Lung (tissue), 12 donors: ENCODE measurements around the gene TRIM39. TPM values are rescaled to one million over a fixed set of nuclear protein-coding genes. Genes with fewer than 3 reads are reported as not detected.
"Not testable (repeated sequence)": the region's sequence is repeated elsewhere in the genome, so short reads cannot be mapped to it uniquely, and the experiment has no call there.

Source experiments
- ATAC-seq: fragments of 200-7000 bp; cut with Tn5 transposase; one replicate; pipeline ENCODE4 v1.9.1; 2020; ENCODE audit warnings: moderate number of reproducible peaks; ENCODE audit not compliant: insufficient read depth, low FRiP score
- DNase-seq, 3 donors: peaks; one replicate each; pipeline ENCODE4 v3.0.0-alpha.2; 2013 to 2017
- H3K27ac ChIP-seq, 2 donors: one replicate each; pipeline ENCODE4 v1.5.1; 2013; ENCODE audit warnings: mild to moderate bottlenecking in 2 of 2, moderate library complexity in 2 of 2, control low read depth in 1 of 2, inconsistent platforms in 1 of 2, low read depth in 1 of 2, low read length in 1 of 2
- H3K27me3 ChIP-seq, 3 donors: one replicate each; pipeline ENCODE4 v1.5.1; 2013; ENCODE audit warnings: low read length in 2 of 3; ENCODE audit not compliant: control insufficient read depth in 3 of 3, insufficient read depth in 3 of 3
- H3K36me3 ChIP-seq, 4 donors: one replicate each; pipeline ENCODE4 v1.5.1; 2013; ENCODE audit warnings: low read length in 4 of 4, mild to moderate bottlenecking in 1 of 4, moderate library complexity in 1 of 4; ENCODE audit not compliant: control insufficient read depth in 4 of 4, insufficient read depth in 4 of 4
- H3K4me1 ChIP-seq, 5 donors: one replicate each; pipeline ENCODE4 v1.5.1; 2013; ENCODE audit warnings: low read length in 5 of 5, mild to moderate bottlenecking in 2 of 5, moderate library complexity in 1 of 5; ENCODE audit not compliant: control insufficient read depth in 5 of 5, insufficient read depth in 5 of 5
- H3K4me3 ChIP-seq: one replicate; pipeline ENCODE4 v1.5.1; 2013; ENCODE audit warnings: mild to moderate bottlenecking, control low read depth, moderate library complexity
- H3K9ac ChIP-seq, 2 donors: one replicate each; pipeline ENCODE4 v1.5.1; 2013; ENCODE audit warnings: low read length in 2 of 2, control low read depth in 1 of 2; ENCODE audit not compliant: insufficient read depth in 1 of 2
- H3K9me3 ChIP-seq, 4 donors: one replicate each; pipeline ENCODE4 v1.5.1; 2013; ENCODE audit warnings: low read length in 3 of 4, mild to moderate bottlenecking in 1 of 4, moderate library complexity in 1 of 4; ENCODE audit not compliant: control insufficient read depth in 4 of 4, insufficient read depth in 3 of 4
- WGBS, 2 donors: extraction: QIAGEN DNeasy Blood & Tissue Kit; methylation state at CpG; one replicate each; pipeline ENCODE4 v1.1.7; 2013; 5-methylcytosine and 5-hydroxymethylcytosine counted together
- polyA plus RNA-seq, 2 donors: library from polyadenylated mRNA; stranded (reverse); fragments of 200-250 nt; gene quantifications; one replicate each; pipeline ENCODE4 v1.2.1, GENCODE V29; 2013
- total RNA-seq, 2 donors: library from RNA; depleted of rRNA in 1 of 2; stranded (reverse); fragments of >200 nt in 1 of 2; gene quantifications; one replicate each; pipeline ENCODE4 v1.2.1, GENCODE V29; 2014 to 2021
- TF ChIP-seq, protein P1 (sequence below): IDR thresholded peaks from 2 replicates; pipeline ENCODE4 v1.5.1; 2012; ENCODE audit warnings: mild to moderate bottlenecking; ENCODE audit errors: control extremely low read depth, extremely low read depth
- donor health status: control.
- donor health status: control.
- donor health status: Bipolar disorder and iron deficiency.
- donor health status: healthy.
- donor health status: DM: yes; HTN: yes; CAD: no.

Gene TRIM39
- total and polyA plus RNA-seq, 4 donors = 9.4 to 14.2 (median 11.3) TPM

DNA sequence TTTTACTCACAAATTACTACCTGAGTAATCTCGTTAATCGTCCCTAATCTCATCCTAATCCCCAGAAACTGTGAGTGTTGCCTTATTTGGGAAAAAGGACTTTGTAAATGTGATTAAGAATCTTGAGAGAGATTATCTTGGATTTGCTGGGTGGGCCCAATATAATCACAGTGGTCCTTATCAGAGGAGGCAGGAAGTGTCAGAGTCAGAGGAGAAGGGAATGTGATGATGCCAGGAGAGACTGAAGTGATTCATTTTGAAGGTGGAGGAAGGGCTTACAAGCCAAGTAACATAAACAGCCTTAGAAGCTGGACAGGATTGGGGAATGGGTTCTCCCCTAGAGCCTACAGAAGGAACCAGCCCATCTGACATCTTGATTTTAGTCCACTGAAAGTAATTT lies 34.9 kb downstream of the TRIM39 start:
- Histone ChIP-seq H3K4me3 (no peak overlapping the region), H3K36me3 (no peaks in the 10 kb centered on the region), H3K4me1 (peaks cover 0 to 4% (median 0%) of the 10 kb centered on the region in 5 donors), H3K9ac (no peak overlapping the region), H3K9me3 (peaks cover 0 to 4% (median 1%) of the 10 kb centered on the region in 4 donors), H3K27me3 (peaks cover 0 to 52% (median 51%) of the 10 kb centered on the region in 3 donors), H3K27ac (no peak overlapping the region)
- TF ChIP-seq, protein P1, sequence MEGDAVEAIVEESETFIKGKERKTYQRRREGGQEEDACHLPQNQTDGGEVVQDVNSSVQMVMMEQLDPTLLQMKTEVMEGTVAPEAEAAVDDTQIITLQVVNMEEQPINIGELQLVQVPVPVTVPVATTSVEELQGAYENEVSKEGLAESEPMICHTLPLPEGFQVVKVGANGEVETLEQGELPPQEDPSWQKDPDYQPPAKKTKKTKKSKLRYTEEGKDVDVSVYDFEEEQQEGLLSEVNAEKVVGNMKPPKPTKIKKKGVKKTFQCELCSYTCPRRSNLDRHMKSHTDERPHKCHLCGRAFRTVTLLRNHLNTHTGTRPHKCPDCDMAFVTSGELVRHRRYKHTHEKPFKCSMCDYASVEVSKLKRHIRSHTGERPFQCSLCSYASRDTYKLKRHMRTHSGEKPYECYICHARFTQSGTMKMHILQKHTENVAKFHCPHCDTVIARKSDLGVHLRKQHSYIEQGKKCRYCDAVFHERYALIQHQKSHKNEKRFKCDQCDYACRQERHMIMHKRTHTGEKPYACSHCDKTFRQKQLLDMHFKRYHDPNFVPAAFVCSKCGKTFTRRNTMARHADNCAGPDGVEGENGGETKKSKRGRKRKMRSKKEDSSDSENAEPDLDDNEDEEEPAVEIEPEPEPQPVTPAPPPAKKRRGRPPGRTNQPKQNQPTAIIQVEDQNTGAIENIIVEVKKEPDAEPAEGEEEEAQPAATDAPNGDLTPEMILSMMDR = no peak
- ATAC-seq (no peak), DNase-seq (no peak)
- 84 to 89% methylated on average over 2 of the region's 2 CpGs for WGBS, 2 donors

DNA sequence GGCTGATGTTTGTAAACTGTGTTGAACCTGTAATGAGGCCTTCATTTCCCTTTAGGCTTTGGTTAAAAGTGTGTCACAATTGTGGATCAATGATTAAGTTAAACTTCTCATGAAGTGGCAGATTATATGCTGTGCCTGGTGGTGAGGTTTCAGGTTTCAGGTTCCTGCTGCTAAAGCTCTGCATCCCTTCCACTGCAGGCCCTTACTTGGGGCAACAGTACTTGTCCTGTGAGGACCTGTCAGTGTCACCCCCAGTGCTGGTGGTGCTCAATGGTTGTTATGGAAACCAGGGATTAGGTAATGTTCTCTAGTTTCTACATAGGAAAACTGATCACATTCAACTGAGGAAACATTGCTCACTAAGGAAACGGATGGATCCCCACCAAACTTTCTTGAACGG lies 36.7 kb downstream of the TRIM39 start:
- WGBS, 2 donors = 72 to 79% methylated on average over 2 of the region's 2 CpGs
- TF ChIP-seq, protein P1 = no peak

DNA sequence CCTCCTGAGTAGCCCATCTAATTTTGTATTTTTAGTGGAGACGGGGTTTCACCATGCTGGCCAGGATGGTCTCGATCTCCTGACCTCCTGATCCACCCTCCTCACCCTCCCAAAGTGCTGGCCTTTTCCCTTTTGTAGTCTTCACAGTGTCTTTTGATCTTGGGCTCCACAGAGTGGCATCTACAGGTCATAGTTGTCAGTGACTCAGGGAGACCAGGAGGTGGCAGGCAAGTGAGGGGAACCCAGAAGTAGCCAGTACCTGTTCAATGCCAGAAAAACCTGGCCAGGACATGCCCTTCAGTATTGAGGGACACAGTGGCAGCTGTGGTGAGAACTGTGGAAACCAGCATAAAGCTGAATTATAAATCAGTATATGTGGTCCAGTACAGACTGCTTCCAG lies 37.9 kb downstream of the TRIM39 start:
- Histone ChIP-seq H3K27me3 (peaks cover 0 to 40% (median 31%) of the 10 kb centered on the region in 3 donors), H3K9ac (no peak overlapping the region), H3K27ac (no peak overlapping the region), H3K4me3 (no peak overlapping the region), H3K4me1 (no peaks in the 10 kb centered on the region), H3K36me3 (no peaks in the 10 kb centered on the region), H3K9me3 (peaks cover 0 to 4% (median 1%) of the 10 kb centered on the region in 4 donors)
- WGBS, 2 donors = 88% methylated on average over 2 of the region's 2 CpGs
- ATAC-seq = no peak
- TF ChIP-seq, protein P1 = no peak
- no peak for DNase-seq

More for the DNA sequence above, 36.7 kb downstream of the TRIM39 start:
- Histone ChIP-seq H3K4me3 (no peak overlapping the region), H3K9ac (no peak overlapping the region), H3K4me1 (no peaks in the 10 kb centered on the region), H3K36me3 (no peaks in the 10 kb centered on the region), H3K9me3 (peaks cover 0 to 4% (median 1%) of the 10 kb centered on the region in 4 donors), H3K27me3 (peaks cover 0 to 50% (median 41%) of the 10 kb centered on the region in 3 donors), H3K27ac (no peak overlapping the region)
- no peak for DNase-seq
- no peak for ATAC-seq

DNA sequence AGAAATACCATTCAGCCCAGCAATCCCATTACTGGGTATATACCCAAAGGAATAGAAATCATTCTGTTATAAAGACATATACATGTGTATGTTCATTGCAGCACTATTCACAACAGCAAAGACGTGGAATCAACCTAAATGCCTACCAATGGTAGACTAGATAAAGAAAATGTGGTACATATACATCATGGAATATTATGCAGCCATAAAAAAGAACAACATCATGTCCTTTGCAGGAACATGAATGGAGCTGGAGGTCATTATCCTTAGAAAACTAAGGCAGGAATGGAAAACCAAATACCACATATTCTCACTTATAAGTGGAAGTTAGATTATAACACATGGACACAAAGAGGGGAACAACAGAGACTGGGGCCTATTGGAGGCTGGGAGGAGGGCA lies 42.6 kb downstream of the TRIM39 start:
- not testable (repeated sequence) for H3K9ac ChIP-seq, H3K4me3 ChIP-seq, ATAC-seq, H3K27ac ChIP-seq, H3K36me3 ChIP-seq, H3K4me1 ChIP-seq, DNase-seq, H3K9me3 ChIP-seq
- 35 to 49% methylated on average over 1 of the region's 1 CpG for WGBS, 2 donors
- H3K27me3 ChIP-seq = peaks cover 0 to 18% (median 3%) of the 10 kb centered on the region in 3 donors
